HepG2 (cell line): ENCODE results near the gene TRMT1. TPM values are rescaled to one million over a fixed set of nuclear protein-coding genes. Genes with fewer than 3 reads are reported as not detected.

Source experiments
- BCL6 ChIP-seq: IDR thresholded peaks from 2 replicates; pipeline ENCODE4 v1.6.1; 2016; ENCODE audit warnings: missing genetic modification reagents, missing compliant biosample characterization
- CEBPZ ChIP-seq: IDR thresholded peaks from 2 replicates; pipeline ENCODE4 v1.6.1; 2012; ENCODE audit warnings: low read length, improper control_type of control experiment
- CERS6 ChIP-seq: sonication (generic); formaldehyde crosslinking; IDR thresholded peaks from 2 replicates; pipeline ENCODE4 v1.5.0; 2020; ENCODE audit warnings: missing genetic modification reagents
- DPF2 ChIP-seq: sonication (generic); formaldehyde crosslinking; IDR thresholded peaks from 2 replicates; pipeline ENCODE4 v1.4.0; 2020; ENCODE audit warnings: mild to moderate bottlenecking, low read depth, missing genetic modification reagents, borderline replicate concordance
- EED ChIP-seq: sonication (generic); formaldehyde crosslinking; IDR thresholded peaks from 2 replicates; pipeline ENCODE4 v1.5.0; 2020; ENCODE audit warnings: mild to moderate bottlenecking, missing genetic modification reagents
- HNRNPK ChIP-seq: fragments of 200-400 bp; formaldehyde crosslinking; IDR thresholded peaks from 2 replicates; pipeline ENCODE4 v1.6.1; 2018; ENCODE audit warnings: low read length, low read depth, moderate library complexity, mild to moderate bottlenecking; ENCODE audit not compliant: poor library complexity, severe bottlenecking
- IKZF4 ChIP-seq: sonication (generic); formaldehyde crosslinking; IDR thresholded peaks from 2 replicates; pipeline ENCODE4 v1.5.1; 2020; ENCODE audit warnings: borderline replicate concordance, mild to moderate bottlenecking, low read depth, missing genetic modification reagents; ENCODE audit errors: not compliant biosample characterization
- MTERF4 ChIP-seq: sonication (generic); formaldehyde crosslinking; IDR thresholded peaks from 2 replicates; pipeline ENCODE4 v1.8.0; 2023; ENCODE audit warnings: mild to moderate bottlenecking, missing genetic modification reagents
- POLR2A ChIP-seq, 2 experiments: IDR thresholded peaks; 2 replicates each; pipeline ENCODE4 v1.6.1; 2011; ENCODE audit warnings: low read depth in 2 of 2, low read length in 2 of 2, mild to moderate bottlenecking in 1 of 2, moderate library complexity in 1 of 2; ENCODE audit not compliant: insufficient read depth in 1 of 2
- PRDM10 ChIP-seq: sonication (generic); formaldehyde crosslinking; IDR thresholded peaks from 2 replicates; pipeline ENCODE4 v1.4.0; 2020; ENCODE audit warnings: low read depth, missing genetic modification reagents
- PRMT3 ChIP-seq: sonication (generic); formaldehyde crosslinking; IDR thresholded peaks from 2 replicates; pipeline ENCODE4 v1.8.1; 2022; ENCODE audit warnings: low read depth, mild to moderate bottlenecking, moderate library complexity, missing genetic modification reagents, borderline replicate concordance
- RBM22 ChIP-seq: fragments of 200-400 bp; formaldehyde crosslinking; optimal IDR thresholded peaks from 2 replicates; pipeline ENCODE3; 2017; ENCODE audit warnings: mild to moderate bottlenecking, low read length, moderate library complexity
- RFXANK ChIP-seq: IDR thresholded peaks from 2 replicates; pipeline ENCODE4 v1.6.1; 2016
- ZBTB20 ChIP-seq: sonication (generic); formaldehyde crosslinking; IDR thresholded peaks from 2 replicates; pipeline ENCODE4 v1.8.1; 2023; ENCODE audit warnings: missing genetic modification reagents, low read depth, mild to moderate bottlenecking, borderline replicate concordance
- ZBTB7B ChIP-seq: sonication (generic); formaldehyde crosslinking; IDR thresholded peaks from 2 replicates; pipeline ENCODE4 v1.4.0; 2020; ENCODE audit warnings: missing genetic modification reagents
- ZNF296 ChIP-seq: sonication (generic); formaldehyde crosslinking; conservative IDR thresholded peaks from 2 replicates; pipeline ENCODE4 v1.5.0; 2020; ENCODE audit warnings: mild to moderate bottlenecking, missing genetic modification reagents
- ZNF331 ChIP-seq: sonication (generic); formaldehyde crosslinking; IDR thresholded peaks from 2 replicates; pipeline ENCODE4 v1.4.0; 2020; ENCODE audit warnings: missing genetic modification reagents
- ZNF567 ChIP-seq: sonication (generic); formaldehyde crosslinking; IDR thresholded peaks from 2 replicates; pipeline ENCODE4 v1.8.1; 2023; ENCODE audit warnings: mild to moderate bottlenecking, missing genetic modification reagents, borderline replicate concordance
- ZNF777 ChIP-seq: sonication (generic); formaldehyde crosslinking; IDR thresholded peaks from 2 replicates; pipeline ENCODE4 v1.4.0; 2020; ENCODE audit warnings: missing genetic modification reagents
- polyA plus RNA-seq, 8 experiments: library from polyadenylated mRNA; depleted of rRNA in 3 of 8; stranded (reverse) in 7 of 8; unstranded in 1 of 8; fragments of >200 nt; fragmentation: Illumina TruSeq in 4 of 8; extraction: Trizol in 4 of 8; gene quantifications; 2 replicates each; pipeline versions ENCODE4 v1.2.1 to v1.2.3, GENCODE V29; 2011 to 2016; ENCODE audit warnings: low read depth in 4 of 8, missing spikeins in 1 of 8, mixed read lengths in 1 of 8; ENCODE audit not compliant: insufficient read depth in 1 of 8
- total RNA-seq, 5 experiments: library from RNA; depleted of rRNA; stranded (reverse); fragments of >200 nt; fragmentation: Illumina TruSeq; extraction: Trizol; gene quantifications; 2 replicates each; pipeline ENCODE4 v1.2.3, GENCODE V29; 2016; ENCODE audit warnings: low read depth in 1 of 5

The TRMT1 gene
- total and polyA plus RNA-seq, 2 of the 13 experiments (the other 11 are each of a cell fraction or from before 2014, with no cell fraction given): 35.5 to 44.1 TPM

GRCh38 chr19:13149628-13150186, 33.2 kb upstream of the TRMT1 start (continued):
- TF ChIP-seq CEBPZ (no peak), RFXANK (no peak), PRMT3 (no peak), BCL6 (no peak), DPF2 (peak; percentile 38; the same call in 1 of the 2 replicates), ZNF777 (CRISPR knock-in tag) (peak; percentile 94), MTERF4 (CRISPR knock-in tag) (0 out of 2 replicates have a peak, but pooled peaks have one; percentile 38), ZNF567 (CRISPR knock-in tag) (no peak), CERS6 (CRISPR knock-in tag) (0 out of 2 replicates have a peak, but pooled peaks have one; percentile 23), EED (CRISPR knock-in tag) (no peak), ZBTB20 (CRISPR knock-in tag) (no peak), ZBTB7B (CRISPR knock-in tag) (0 out of 2 replicates have a peak, but pooled peaks have one; percentile 26), HNRNPK (peak; percentile 55), PRDM10 (CRISPR knock-in tag) (peak; percentile 93), RBM22 (no peak), ZNF296 (peak; percentile 65; the same call in 1 of the 2 replicates), ZNF331 (CRISPR knock-in tag) (no peak), IKZF4 (CRISPR knock-in tag) (peak; percentile 29), POLR2A (IDR thresholded peaks at IDR 0.05; ENCODE audit: insufficient read depth in 1 of 2, low read depth in 2 of 2, low read length in 2 of 2) (peak; percentile 19 to 51; a peak in 2 of 4 replicates)
